ENCODE data around the gene TMEM245.

Gene TMEM245

DNA sequence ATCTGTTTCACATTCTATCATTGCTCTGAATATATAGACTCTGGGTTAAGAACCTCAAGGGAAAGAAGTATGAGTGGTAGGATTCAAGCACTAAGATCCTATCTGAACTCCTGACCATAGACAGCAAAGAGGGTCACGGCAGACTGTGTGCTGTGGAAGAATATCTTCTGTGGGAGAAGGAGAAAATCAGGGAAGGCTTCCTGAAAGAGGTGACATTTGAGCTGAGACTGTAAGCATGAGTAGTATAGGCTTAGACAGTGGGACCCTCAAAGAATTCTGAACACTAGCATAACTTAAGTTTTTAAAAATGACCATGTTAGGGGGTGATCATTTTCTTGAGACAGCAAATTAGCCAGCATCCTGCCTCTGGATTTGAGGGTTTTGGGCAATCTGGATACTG, 43.4 kb upstream of the TMEM245 start:
- TF ChIP-seq ZFX (IDR thresholded peaks at IDR 0.05), result no peak
- TF ChIP-seq, protein P1, sequence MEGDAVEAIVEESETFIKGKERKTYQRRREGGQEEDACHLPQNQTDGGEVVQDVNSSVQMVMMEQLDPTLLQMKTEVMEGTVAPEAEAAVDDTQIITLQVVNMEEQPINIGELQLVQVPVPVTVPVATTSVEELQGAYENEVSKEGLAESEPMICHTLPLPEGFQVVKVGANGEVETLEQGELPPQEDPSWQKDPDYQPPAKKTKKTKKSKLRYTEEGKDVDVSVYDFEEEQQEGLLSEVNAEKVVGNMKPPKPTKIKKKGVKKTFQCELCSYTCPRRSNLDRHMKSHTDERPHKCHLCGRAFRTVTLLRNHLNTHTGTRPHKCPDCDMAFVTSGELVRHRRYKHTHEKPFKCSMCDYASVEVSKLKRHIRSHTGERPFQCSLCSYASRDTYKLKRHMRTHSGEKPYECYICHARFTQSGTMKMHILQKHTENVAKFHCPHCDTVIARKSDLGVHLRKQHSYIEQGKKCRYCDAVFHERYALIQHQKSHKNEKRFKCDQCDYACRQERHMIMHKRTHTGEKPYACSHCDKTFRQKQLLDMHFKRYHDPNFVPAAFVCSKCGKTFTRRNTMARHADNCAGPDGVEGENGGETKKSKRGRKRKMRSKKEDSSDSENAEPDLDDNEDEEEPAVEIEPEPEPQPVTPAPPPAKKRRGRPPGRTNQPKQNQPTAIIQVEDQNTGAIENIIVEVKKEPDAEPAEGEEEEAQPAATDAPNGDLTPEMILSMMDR (conservative IDR thresholded peaks at IDR 0.05), result no peak
- H3K27ac ChIP-seq, result no peak overlapping the region

DNA sequence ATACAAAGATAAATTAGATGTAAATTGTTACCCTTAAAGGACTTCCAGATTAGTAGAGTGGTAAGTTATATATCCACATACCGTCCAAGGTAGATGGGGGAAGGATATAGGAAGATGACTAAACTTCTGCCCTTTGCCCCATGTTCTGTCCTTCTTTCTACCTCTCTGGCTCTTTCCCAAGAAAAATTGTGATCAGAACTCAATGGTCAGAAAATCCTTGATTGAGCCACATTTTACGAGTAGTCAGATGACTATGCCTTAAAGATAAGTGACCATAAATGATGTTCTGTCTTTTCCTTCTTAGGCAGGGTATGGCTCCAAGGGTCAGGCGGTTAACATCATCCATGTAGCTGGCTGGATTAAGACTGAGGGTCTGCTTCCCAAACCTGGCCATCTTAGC, 42.9 kb upstream of the TMEM245 start:
- H3K27ac ChIP-seq, result no peak overlapping the region
- TF ChIP-seq, protein P1 (conservative IDR thresholded peaks at IDR 0.05), result no peak
- TF ChIP-seq ZFX (IDR thresholded peaks at IDR 0.05), result no peak

DNA sequence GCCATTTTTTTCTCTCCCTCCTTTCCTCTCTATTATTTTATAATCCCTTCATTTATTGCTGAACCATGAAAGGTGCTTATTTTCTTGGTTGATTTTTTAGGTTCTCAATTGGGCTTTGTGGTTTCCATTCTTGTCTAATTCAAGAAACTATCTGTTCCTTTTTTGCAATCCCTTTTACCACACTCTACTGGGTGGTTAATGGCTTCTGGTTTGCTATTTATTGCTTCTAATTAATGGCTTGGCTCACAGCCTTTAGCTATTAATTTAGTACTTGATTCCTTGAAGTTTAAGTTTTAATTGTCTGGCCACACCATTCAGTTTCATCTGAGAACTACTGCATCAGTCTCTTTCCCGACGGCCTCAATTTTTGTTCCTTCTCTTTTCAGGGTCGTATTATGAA, 41.7 kb upstream of the TMEM245 start:
- H3K27ac ChIP-seq, result no peak overlapping the region
- TF ChIP-seq ZFX (IDR thresholded peaks at IDR 0.05), result no peak
- TF ChIP-seq, protein P1 (conservative IDR thresholded peaks at IDR 0.05), result no peak

DNA sequence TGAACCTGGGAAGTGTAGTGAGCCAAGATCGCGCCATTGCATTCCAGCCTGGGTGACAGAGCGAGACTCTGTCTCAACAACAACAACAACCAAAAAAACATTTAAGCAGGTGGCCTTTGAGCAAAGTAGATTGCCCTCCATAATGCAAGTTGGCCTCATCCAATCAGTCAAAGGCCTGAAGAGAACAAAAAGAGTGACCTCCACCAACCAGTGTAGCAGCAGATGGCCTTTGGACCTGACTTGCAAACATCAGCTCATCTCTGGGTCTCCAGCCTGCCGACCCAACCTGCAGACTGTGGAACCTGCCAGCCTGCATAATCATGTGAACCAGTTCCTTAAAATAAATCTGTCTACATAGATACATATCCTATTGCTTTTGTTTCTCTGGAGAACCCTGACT, 39.8 kb upstream of the TMEM245 start:
- TF ChIP-seq, protein P1 (conservative IDR thresholded peaks at IDR 0.05), result no peak
- no peak for TF ChIP-seq ZFX (IDR thresholded peaks at IDR 0.05)
- H3K27ac ChIP-seq, result no peak overlapping the region

DNA sequence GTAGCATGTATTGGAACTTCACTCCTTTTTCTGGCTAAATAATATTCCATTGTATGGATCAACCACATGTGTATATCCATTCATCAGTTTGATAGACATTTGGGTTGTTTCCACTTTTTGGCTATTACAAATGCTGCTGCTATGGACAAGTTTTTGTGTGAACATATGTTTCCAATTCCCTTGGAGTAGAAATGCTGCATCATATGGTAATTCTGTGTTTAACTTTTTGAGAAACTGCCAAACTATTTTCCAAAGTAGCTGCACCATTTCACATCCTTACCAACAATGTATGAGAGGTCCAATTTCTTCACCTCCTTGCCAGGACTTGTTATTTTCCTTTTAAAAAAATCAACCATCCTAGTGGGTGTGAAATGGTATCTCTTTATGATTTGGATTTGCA, 38.9 kb upstream of the TMEM245 start:
- TF ChIP-seq, protein P1 (conservative IDR thresholded peaks at IDR 0.05), result no peak
- TF ChIP-seq ZFX (IDR thresholded peaks at IDR 0.05), result no peak
- H3K27ac ChIP-seq, result no peak overlapping the region

DNA sequence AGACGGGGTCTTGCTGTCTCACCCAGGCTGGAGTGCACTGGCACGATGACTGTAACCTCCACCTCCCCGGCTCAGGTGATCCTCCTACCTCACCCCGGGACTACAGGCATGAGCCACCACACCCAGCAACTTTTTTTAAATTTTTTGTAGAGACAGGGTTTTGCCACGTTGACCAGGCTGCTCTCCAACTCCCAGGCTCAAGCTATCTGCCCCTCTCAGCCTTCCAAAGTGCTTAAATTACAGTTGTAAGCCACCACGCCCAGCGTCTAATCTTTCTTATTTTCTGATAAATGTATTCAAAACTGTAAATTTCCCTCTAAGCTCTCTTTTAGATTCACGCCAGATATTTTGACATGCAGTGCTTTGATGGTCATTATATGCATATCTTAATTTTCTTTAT, 37.0 kb upstream of the TMEM245 start:
- TF ChIP-seq ZFX (IDR thresholded peaks at IDR 0.05), result no peak
- TF ChIP-seq, protein P1 (conservative IDR thresholded peaks at IDR 0.05), result no peak

DNA sequence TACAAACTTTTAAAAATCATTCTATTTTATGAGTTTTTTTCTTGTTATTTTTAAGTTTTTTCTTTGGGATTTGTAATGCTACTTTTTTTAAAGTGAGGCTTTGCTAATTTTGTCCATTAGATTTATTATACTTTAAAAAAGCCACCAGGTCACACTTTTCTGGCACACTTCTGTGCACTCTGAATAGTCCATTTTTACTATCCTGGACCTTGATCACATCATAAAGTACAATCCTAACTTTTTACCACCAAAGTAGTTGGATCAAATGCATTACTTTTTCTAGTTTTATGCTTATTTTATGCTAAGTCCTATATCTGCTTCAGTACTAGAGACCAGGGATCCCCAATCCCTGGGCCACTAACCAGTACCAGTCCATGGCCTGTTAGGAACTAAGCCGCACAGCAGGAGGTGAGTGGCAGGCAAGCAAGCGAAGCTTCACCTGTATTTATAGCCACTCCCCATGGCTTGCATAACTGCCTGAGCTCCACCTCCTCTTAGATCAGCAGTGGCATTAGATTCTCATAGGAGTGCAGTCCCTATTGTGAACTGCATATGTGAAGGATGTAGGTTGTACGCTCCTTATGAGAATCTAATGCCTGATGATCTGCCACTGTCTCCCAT, 31.3 kb upstream of the TMEM245 start:
- no peak overlapping the region for H3K27ac ChIP-seq
- TF ChIP-seq ZFX (IDR thresholded peaks at IDR 0.05), result no peak
- TF ChIP-seq, protein P1 (conservative IDR thresholded peaks at IDR 0.05), result no peak

More for the DNA sequence above, 37.0 kb upstream of the TMEM245 start:
- H3K27ac ChIP-seq, result no peak overlapping the region

Data from C4-2B (cell line).